ENCODE data around the gene DLEC1.
"Not testable (repeated sequence)": the region's sequence is repeated elsewhere in the genome, so short reads cannot be mapped to it uniquely, and the experiment has no call there.

DLEC1 gene

GRCh38 chr3:38020342-38020726 is 18.7 kb upstream of the DLEC1 start:
- DNase-seq = no peak

- DNase-seq = no peak
These were observed 17.8 kb upstream of the DLEC1 start for GRCh38 chr3:38021196-38021595.

GRCh38 chr3:38022301-38022700 is 16.7 kb upstream of the DLEC1 start:
- no peak for DNase-seq

- no peak for DNase-seq
These were observed 15.9 kb upstream of the DLEC1 start for GRCh38 chr3:38022896-38023709.

GRCh38 chr3:38026856-38027255 is 12.2 kb upstream of the DLEC1 start:
- no peak for DNase-seq

- DNase-seq = no peak
These were observed 11.2 kb upstream of the DLEC1 start for GRCh38 chr3:38027466-38028465.

GRCh38 chr3:38028621-38029361 is 10.2 kb upstream of the DLEC1 start:
- no peak for DNase-seq

- DNase-seq = no peak
These were observed 9.4 kb upstream of the DLEC1 start, which contains the start of gene PLCD1 for GRCh38 chr3:38029400-38030125. PLCD1 (minus strand) TSS chr3:38029642; CDS start chr3:38029539, 103 bp downstream.

- no peak for DNase-seq
These were observed 8.6 kb upstream of the DLEC1 start for GRCh38 chr3:38030126-38031021.

GRCh38 chr3:38031022-38031994 is 7.7 kb upstream of the DLEC1 start:
- no peak for DNase-seq

- no peak for DNase-seq
These were observed 6.6 kb upstream of the DLEC1 start for GRCh38 chr3:38032328-38032865.

- DNase-seq = not testable (repeated sequence)
These were observed 5.4 kb upstream of the DLEC1 start for GRCh38 chr3:38033586-38033985.

GRCh38 chr3:38034335-38034734 is 4.7 kb upstream of the DLEC1 start:
- not testable (repeated sequence) for DNase-seq

GRCh38 chr3:38036286-38036685 is 2.7 kb upstream of the DLEC1 start:
- DNase-seq = no peak

- DNase-seq = no peak
These were observed 2.1 kb upstream of the DLEC1 start for GRCh38 chr3:38036906-38037305.

GRCh38 chr3:38038447-38038911 is 529 bp upstream of the DLEC1 start:
- no peak for DNase-seq

GRCh38 chr3:38039899-38040261 is 872 bp downstream of the DLEC1 start:
- DNase-seq = no peak

GRCh38 chr3:38040401-38040800 is 1.4 kb downstream of the DLEC1 start:
- DNase-seq = no peak

GRCh38 chr3:38043486-38043885 is 4.5 kb downstream of the DLEC1 start:
- DNase-seq = no peak

GRCh38 chr3:38046027-38046426 is 7.0 kb downstream of the DLEC1 start:
- no peak for DNase-seq
